GM19193 (cell line): ENCODE results near the gene ADORA2A.

Source experiments
- POLR2A ChIP-seq: IDR thresholded peaks from 4 replicates; pipeline ENCODE4 v1.6.1; 2011; ENCODE audit not compliant: insufficient read depth, insufficient read length; ENCODE audit errors: extremely low read depth

The ADORA2A gene

DNA sequence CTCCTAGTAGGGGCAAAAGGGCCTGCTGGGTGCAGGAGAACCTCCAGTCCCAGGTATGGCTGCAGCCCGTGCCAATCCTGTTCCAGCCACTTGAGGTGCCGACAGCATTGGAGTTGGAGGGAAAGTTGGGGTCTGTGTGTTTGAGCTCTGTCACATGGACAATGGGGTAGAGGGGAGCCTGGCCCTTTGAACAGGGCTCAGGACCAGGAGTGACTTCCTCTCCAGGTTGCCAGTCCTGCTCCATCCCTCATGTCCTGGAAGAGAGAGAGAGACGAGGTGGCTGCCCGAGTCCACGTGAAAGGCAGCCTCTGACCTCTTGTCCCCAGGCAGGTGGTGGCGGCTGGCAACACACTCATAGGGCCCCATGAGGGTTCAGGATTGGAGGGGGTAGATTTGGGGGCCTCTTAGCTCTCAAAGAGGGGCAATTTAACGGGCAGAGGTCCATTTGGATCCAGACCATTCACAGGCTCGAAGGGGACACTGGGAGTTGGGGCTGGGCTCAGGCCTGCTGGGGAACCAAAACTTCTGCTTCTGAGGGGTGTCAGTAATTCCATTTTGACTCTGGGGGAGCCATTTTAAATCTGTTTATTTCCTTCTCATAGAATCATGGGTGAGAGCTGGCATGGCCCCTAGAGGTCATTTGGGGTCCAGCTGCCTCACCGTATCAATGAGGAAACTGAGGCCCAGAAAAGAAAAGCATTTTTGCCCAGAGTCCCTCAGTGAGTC, 4.1 kb downstream of the ADORA2A start:
- no peak for TF ChIP-seq POLR2A

DNA sequence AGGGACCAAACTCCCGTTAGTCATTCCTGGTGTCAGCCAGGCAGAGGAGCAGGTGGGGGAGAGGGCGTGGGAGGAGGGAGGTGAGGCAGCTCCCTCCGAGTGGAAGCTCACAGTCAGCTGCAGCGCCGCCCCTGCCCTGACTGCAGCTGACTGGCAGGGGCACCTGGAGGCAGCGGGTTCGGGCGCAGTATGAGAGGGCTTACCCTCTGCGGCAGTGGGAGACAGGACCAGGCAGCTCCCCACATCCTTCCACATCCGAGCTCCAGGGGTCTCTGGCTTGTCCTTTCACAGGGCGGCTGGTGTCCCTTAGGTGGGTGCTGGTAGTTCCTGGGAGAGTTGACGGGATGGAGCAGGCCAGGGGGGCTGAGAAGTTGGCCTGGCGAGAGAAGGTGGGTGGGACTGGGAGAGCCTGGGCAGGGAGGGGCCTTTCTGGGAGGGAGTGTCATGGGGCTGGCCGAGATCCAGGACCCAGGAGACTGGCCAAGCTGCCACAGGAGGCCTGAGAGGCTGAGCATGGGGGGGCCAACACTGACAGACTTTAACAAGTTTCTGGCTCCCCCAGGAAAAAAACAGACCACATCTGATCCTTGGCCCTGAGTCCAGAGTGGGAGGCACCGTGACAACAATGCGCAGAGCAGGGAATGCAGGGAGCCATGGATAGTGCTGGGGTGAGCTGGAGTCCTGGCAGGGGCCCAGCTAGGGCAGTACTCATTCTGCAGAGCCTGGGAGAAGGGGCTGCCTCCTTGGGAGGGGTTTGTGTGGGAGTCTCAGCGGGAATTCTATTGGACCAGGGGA, 4.9 kb downstream of the ADORA2A start:
- no peak for TF ChIP-seq POLR2A

DNA sequence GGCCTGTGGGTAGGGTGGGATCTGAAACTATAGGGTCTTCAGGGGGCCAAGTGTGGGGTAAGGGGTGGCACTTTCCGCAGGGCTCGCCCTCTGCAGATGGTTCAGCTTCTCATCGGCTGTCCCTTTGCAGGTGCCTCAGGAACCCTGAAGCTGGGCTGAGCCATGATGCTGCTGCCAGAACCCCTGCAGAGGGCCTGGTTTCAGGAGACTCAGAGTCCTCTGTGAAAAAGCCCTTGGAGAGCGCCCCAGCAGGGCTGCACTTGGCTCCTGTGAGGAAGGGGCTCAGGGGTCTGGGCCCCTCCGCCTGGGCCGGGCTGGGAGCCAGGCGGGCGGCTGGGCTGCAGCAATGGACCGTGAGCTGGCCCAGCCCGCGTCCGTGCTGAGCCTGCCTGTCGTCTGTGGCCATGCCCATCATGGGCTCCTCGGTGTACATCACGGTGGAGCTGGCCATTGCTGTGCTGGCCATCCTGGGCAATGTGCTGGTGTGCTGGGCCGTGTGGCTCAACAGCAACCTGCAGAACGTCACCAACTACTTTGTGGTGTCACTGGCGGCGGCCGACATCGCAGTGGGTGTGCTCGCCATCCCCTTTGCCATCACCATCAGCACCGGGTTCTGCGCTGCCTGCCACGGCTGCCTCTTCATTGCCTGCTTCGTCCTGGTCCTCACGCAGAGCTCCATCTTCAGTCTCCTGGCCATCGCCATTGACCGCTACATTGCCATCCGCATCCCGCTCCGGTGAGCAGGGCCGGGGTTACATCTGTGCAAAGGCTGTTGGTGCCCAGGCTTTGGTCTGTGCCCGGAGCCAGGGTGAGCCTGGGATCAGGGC, 5.8 kb downstream of the ADORA2A start:
- no peak for TF ChIP-seq POLR2A

DNA sequence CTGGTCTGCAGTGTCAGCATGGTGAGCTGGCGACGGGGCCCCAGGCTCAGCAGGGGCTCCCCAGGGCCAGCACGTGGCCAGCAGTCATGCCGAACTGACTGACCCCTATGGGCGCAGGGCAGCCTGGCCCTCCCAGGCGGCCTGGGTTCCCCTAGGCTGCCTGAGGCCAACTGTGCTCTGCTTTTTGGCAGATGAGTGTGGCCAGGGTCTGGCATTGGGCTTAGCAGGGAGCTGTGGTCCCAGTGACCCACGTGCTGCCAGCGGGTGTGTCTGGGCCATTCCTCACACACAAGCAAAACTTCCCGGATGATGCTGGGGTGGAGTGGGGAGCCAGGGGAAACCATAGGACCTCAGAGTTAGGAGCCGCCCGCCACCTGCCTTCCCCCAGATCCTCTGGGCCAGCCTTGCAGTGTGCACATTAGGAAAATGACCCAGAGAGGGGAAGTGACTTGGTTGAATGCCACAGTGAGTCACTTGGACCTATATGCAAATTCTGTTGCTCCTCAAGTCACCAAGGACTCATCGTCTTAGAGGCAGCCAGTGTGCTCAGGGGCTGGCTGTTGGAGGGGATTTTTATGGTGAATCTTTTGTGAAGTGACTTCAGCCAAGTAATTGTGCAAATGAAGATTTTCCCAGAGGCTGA, 6.5 kb downstream of the ADORA2A start:
- peak; percentile 87 for TF ChIP-seq POLR2A

DNA sequence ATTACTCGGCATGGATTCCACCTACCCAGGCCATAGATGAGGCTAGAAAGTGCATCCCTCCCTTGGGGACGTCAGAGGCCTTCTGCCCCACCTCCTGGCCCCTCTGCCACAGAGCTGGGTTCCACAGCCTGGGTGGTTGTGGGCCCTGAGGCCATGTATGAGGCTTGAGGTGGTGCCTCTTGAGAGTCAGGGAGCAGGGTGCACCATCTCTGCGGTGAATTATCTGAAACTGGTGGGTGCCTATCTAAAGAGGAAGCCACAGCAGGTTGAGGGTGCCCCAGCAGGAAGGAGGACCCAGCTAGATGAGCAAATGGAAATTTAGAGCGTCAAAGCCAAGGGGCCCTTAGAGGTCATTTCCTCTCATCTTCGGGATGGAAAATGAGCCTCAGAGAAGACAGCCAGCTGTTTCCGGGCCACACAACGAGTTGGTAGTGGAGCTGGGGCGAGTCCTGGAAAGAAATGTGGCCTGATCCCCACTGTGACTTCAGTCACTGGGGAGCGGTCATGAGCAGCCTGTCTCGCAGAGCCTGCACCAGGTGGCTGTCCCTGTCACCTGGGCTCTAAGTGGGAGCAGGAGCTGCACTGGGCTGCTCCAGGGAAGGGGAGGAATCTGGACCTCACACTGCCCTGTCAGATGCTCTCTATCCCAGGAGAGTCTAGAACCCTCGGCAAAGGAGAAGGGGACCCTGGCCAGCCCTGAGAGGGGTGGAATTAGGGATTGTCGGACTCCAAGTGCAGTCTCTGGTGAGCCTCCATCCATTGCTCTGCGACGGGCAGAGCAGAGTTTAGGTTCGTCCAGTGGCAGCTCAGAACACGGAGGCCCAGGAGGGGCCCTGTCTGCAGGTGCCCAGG, 7.3 kb downstream of the ADORA2A start:
- peak; percentile 11 for TF ChIP-seq POLR2A

DNA sequence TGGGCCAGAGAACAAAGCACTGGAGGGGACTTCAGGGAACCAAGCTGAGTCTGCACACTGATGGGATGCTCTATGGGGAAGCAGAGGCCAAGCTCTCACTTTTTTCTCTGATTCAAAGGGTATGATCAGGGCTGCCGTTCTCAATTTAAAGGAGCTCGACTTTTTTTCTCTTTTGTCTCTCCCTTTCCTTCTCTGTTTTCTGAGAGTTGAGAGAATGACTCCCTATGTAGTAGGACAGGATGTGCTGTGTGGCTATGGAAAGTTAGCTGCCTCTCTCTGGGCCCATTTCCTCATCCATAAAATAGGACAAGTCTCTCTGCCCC, 7.9 kb downstream of the ADORA2A start:
- TF ChIP-seq POLR2A: no peak

DNA sequence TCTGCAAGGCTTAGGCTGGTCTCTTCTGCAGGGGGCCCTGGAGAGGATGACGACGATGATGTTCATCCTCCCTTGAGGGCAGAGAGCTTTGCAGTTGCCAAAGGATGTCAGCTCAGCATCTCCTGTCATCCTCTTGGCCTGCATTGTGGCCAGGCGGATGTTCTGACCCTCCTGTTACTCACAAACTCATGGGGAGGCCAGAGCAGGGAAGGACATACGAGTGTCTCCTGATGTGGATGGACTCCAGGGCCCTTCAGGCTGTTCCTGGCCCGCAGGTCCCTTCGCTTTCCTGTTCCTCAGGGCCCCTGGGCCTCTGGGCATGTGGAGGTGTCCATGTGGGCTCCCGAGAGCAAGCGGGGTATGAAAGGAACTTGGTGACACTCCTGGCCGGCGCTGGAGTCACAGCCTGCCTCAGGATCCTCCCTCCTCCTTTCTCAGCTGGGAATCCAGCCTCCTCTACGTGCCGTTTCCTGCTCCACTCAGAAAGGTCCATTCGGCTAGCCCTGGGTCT, 8.5 kb downstream of the ADORA2A start:
- no peak for TF ChIP-seq POLR2A

DNA sequence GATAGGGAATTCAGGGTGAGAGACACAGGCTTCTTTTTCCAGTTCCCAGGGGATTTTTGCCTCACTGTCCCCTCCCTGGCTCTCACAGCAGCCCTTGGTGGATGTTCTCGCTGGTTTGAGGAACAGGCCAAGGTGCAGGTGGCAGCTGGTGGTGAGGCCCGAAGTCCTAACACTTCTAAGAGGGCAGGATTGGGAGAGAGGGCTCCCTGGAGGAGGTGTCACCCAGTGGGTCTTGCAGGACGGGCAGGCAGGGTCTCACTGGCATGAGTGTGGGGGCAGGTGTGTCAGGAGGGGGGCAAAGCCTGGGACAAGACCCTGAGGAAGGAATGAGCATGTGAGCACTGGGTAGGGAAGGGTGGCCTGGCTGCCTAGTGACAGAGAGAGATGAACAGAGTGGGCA, 9.2 kb downstream of the ADORA2A start:
- TF ChIP-seq POLR2A: no peak

DNA sequence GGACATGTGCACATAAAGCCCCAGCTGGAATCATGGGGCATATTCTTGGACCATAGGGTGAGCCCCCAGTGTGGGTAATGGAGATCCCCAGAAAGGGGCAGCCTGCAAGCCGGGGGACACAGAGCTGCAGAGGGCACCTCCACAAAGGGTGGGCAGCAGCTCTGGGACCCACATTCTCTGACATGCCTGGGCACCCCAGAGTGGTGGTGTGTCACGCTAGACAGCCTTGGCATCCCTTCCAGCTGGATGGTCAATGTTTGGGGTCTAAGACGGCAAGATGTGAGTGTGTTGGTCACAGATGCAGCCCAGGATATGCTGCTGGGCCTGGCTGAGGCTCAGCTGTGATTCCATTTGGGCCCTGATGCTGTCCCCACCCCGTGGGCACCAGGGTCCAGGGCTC, 9.7 kb downstream of the ADORA2A start:
- no peak for TF ChIP-seq POLR2A

DNA sequence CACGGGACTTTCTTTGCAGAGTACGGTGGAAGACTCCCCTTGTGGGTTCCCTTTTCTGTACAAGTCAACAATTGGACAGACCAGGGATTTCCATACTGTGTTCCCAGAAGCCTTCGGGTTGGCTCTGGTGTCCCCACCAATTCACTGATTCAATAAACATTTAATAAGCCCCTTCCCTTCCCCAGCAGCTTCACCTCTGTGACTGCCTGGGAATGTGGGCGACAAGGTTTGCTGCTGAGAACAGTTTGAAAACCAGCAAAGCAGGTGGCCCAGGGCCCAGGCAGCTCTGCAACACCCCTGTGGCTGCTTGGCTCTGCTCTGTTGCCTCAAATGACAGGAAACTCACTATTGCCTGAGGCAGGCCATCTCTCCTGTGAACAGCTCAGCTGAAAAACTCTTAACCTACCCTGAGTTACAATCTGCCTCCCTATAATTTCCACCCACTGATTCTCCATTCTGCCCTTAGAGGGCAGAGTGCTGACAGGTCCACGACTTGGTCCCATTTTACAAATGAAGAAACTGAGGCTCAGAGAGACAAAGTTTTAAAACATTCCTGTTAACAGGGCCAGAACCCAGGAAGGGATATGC, 10.4 kb downstream of the ADORA2A start:
- no peak for TF ChIP-seq POLR2A

DNA sequence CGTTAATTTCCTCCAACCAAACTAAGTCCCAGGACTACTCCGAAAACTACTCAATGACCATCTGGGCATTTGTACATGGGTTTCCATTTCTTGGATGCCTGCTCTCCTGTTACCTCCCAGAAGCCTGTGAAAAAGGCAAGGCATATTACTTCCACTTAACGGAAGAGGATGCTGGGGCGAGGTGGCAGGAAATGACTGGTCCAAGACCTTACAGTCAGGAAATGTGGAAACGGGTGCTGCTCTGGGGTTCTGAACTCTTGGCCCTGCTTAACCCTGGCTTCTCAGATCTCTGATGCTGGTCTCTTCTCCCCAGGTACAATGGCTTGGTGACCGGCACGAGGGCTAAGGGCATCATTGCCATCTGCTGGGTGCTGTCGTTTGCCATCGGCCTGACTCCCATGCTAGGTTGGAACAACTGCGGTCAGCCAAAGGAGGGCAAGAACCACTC, 12.9 kb downstream of the ADORA2A start:
- no peak for TF ChIP-seq POLR2A

DNA sequence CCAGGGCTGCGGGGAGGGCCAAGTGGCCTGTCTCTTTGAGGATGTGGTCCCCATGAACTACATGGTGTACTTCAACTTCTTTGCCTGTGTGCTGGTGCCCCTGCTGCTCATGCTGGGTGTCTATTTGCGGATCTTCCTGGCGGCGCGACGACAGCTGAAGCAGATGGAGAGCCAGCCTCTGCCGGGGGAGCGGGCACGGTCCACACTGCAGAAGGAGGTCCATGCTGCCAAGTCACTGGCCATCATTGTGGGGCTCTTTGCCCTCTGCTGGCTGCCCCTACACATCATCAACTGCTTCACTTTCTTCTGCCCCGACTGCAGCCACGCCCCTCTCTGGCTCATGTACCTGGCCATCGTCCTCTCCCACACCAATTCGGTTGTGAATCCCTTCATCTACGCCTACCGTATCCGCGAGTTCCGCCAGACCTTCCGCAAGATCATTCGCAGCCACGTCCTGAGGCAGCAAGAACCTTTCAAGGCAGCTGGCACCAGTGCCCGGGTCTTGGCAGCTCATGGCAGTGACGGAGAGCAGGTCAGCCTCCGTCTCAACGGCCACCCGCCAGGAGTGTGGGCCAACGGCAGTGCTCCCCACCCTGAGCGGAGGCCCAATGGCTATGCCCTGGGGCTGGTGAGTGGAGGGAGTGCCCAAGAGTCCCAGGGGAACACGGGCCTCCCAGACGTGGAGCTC, 13.5 kb downstream of the ADORA2A start:
- TF ChIP-seq POLR2A: no peak
